H9 (cell line): ENCODE data around the gene TMEM271. TPM values are rescaled to one million over a fixed set of nuclear protein-coding genes. Genes with fewer than 3 reads are reported as not detected.

Experiments used
- DNase-seq: peaks from one replicate; pipeline ENCODE4 v3.0.0-alpha.2; 2017
- H2AFZ ChIP-seq: one replicate; pipeline ENCODE4 v1.6.1; 2013; ENCODE audit warnings: mild to moderate bottlenecking, low read length, control low read depth, moderate library complexity
- H2AK5ac ChIP-seq: 2 replicates; pipeline ENCODE4 v1.6.1; 2013; ENCODE audit warnings: low read length, control low read depth, mixed read lengths; ENCODE audit not compliant: insufficient read length
- H2BK120ac ChIP-seq: one replicate; pipeline ENCODE4 v1.6.1; 2013; ENCODE audit warnings: low read depth, mild to moderate bottlenecking, low read length, control low read depth, inconsistent platforms; ENCODE audit not compliant: poor library complexity, severe bottlenecking
- H2BK12ac ChIP-seq: 2 replicates; pipeline ENCODE4 v1.6.1; 2013; ENCODE audit warnings: low read length, control low read depth, mixed read lengths, low read depth; ENCODE audit not compliant: insufficient read length
- H2BK15ac ChIP-seq: 2 replicates; pipeline ENCODE4 v1.6.1; 2013; ENCODE audit warnings: low read depth, low read length, control low read depth
- H2BK20ac ChIP-seq: one replicate; pipeline ENCODE4 v1.6.1; 2013; ENCODE audit warnings: low read depth, mild to moderate bottlenecking, low read length, control low read depth, inconsistent platforms; ENCODE audit not compliant: poor library complexity, severe bottlenecking
- H2BK5ac ChIP-seq: 2 replicates; pipeline ENCODE4 v1.6.1; 2013; ENCODE audit warnings: low read length, control low read depth, mixed read lengths; ENCODE audit not compliant: insufficient read length
- H3K14ac ChIP-seq: 2 replicates; pipeline ENCODE4 v1.6.1; 2013; ENCODE audit warnings: low read length, control low read depth; ENCODE audit not compliant: insufficient read depth
- H3K18ac ChIP-seq: 2 replicates; pipeline ENCODE4 v1.6.1; 2013; ENCODE audit warnings: low read depth, mild to moderate bottlenecking, mixed read lengths, low read length, control low read depth; ENCODE audit not compliant: insufficient read length
- H3K23ac ChIP-seq: 2 replicates; pipeline ENCODE4 v1.6.1; 2013; ENCODE audit warnings: low read length, control low read depth, mixed read lengths, low read depth; ENCODE audit not compliant: insufficient read length
- H3K23me2 ChIP-seq: 2 replicates; pipeline ENCODE4 v1.6.1; 2013; ENCODE audit warnings: low read depth, mild to moderate bottlenecking, mixed read lengths, low read length, control low read depth; ENCODE audit not compliant: insufficient read length, poor library complexity, severe bottlenecking
- H3K27ac ChIP-seq: 2 replicates; pipeline ENCODE4 v1.5.1; 2013; ENCODE audit warnings: low read length, control low read depth, mixed read lengths, low read depth; ENCODE audit not compliant: insufficient read length
- H3K27me3 ChIP-seq: 2 replicates; pipeline ENCODE4 v1.6.1; 2013; ENCODE audit warnings: low read length, control low read depth, inconsistent platforms; ENCODE audit not compliant: insufficient read depth
- H3K4ac ChIP-seq: 2 replicates; pipeline ENCODE4 v1.6.1; 2013; ENCODE audit warnings: low read depth, mild to moderate bottlenecking, control low read depth, inconsistent platforms, low read length, moderate library complexity
- H3K4me1 ChIP-seq: 2 replicates; pipeline ENCODE4 v1.6.1; 2013; ENCODE audit warnings: low read length, control low read depth, inconsistent platforms; ENCODE audit not compliant: insufficient read depth
- H3K4me2 ChIP-seq: 2 replicates; pipeline ENCODE4 v1.6.1; 2013; ENCODE audit warnings: low read length, control low read depth, mixed read lengths; ENCODE audit not compliant: insufficient read length, insufficient read depth
- H3K56ac ChIP-seq: 2 replicates; pipeline ENCODE4 v1.6.1; 2013; ENCODE audit warnings: low read depth, mild to moderate bottlenecking, mixed read lengths, low read length, control low read depth; ENCODE audit not compliant: insufficient read length
- H3K79me1 ChIP-seq: 2 replicates; pipeline ENCODE4 v1.6.1; 2013; ENCODE audit warnings: low read depth, mild to moderate bottlenecking, moderate library complexity, low read length, control low read depth, inconsistent platforms; ENCODE audit not compliant: insufficient read depth, poor library complexity, severe bottlenecking
- H3K79me2 ChIP-seq: 2 replicates; pipeline ENCODE4 v1.6.1; 2013; ENCODE audit warnings: low read length, control low read depth, inconsistent platforms; ENCODE audit not compliant: insufficient read depth
- H3K9ac ChIP-seq: 2 replicates; pipeline ENCODE4 v1.6.1; 2013; ENCODE audit warnings: low read length, control low read depth, mixed read lengths; ENCODE audit not compliant: insufficient read length; ENCODE audit errors: extremely low read depth
- H3K9me3 ChIP-seq: one replicate; pipeline ENCODE4 v1.6.1; 2013; ENCODE audit warnings: low read depth, low read length, inconsistent platforms; ENCODE audit not compliant: control insufficient read depth
- H3T11ph ChIP-seq: one replicate; pipeline ENCODE4 v1.6.1; 2013; ENCODE audit warnings: mild to moderate bottlenecking, low read length, control low read depth, inconsistent platforms
- H4K20me1 ChIP-seq: one replicate; pipeline ENCODE4 v1.6.1; 2013; ENCODE audit not compliant: control insufficient read depth, insufficient read length, insufficient read depth
- H4K5ac ChIP-seq: 2 replicates; pipeline ENCODE4 v1.6.1; 2013; ENCODE audit warnings: low read depth, mild to moderate bottlenecking, mixed read lengths, low read length, control low read depth; ENCODE audit not compliant: insufficient read length
- H4K8ac ChIP-seq: replicated peaks from 2 replicates; pipeline ENCODE4 v1.6.1; 2013; ENCODE audit warnings: low read length, control low read depth, mixed read lengths, low read depth; ENCODE audit not compliant: insufficient read length
- H4K91ac ChIP-seq: 2 replicates; pipeline ENCODE4 v1.6.1; 2013; ENCODE audit warnings: low read depth, mild to moderate bottlenecking, moderate library complexity, mixed read lengths, low read length, control low read depth; ENCODE audit not compliant: insufficient read length
- H3K27ac Mint-ChIP-seq, 3 experiments: 2 replicates in 2 of 3; 3 replicates in 1 of 3; pipeline ENCODE4 v1.8.0; 2020 to 2021; ENCODE audit warnings: mixed read lengths in 3 of 3, mild to moderate bottlenecking in 1 of 3, moderate library complexity in 1 of 3
- H3K27me3 Mint-ChIP-seq: 2 replicates; pipeline ENCODE4 v1.8.0; 2021; ENCODE audit warnings: low read depth, mild to moderate bottlenecking, moderate library complexity, mixed read lengths
- H3K36me3 Mint-ChIP-seq, 3 experiments: 2 replicates in 2 of 3; 3 replicates in 1 of 3; pipeline ENCODE4 v1.8.0; 2020 to 2021; ENCODE audit warnings: low read depth in 3 of 3, mixed read lengths in 3 of 3; ENCODE audit not compliant: insufficient read depth in 1 of 3
- H3K4me1 Mint-ChIP-seq, 2 experiments: 2 replicates each; pipeline ENCODE4 v1.8.0; 2020; ENCODE audit warnings: mixed read lengths in 2 of 2
- H3K4me3 Mint-ChIP-seq, 2 experiments: 2 replicates in 1 of 2; 3 replicates in 1 of 2; pipeline ENCODE4 v1.8.0; 2020 to 2021; ENCODE audit warnings: mild to moderate bottlenecking in 2 of 2, mixed read lengths in 2 of 2, moderate library complexity in 1 of 2
- H3K9me3 Mint-ChIP-seq, 2 experiments: 2 replicates in 1 of 2; 3 replicates in 1 of 2; pipeline ENCODE4 v1.8.0; 2020; ENCODE audit warnings: mild to moderate bottlenecking in 2 of 2, mixed read lengths in 2 of 2, moderate library complexity in 1 of 2
- CTCF ChIP-seq: fragments of 200-600 bp; sonication (generic); conservative IDR thresholded peaks from 3 replicates; pipeline ENCODE4 v1.8.0; 2021; ENCODE audit warnings: antibody characterized with exemption, mild to moderate bottlenecking
- WGBS: extraction: QIAGEN DNeasy Blood & Tissue Kit; methylation state at CpG from one replicate; pipeline ENCODE4 v1.1.7; 2013; ENCODE audit warnings: missing lambda C conversion rate, low lambda C conversion rate, mixed read lengths; ENCODE audit not compliant: insufficient read length; ENCODE audit errors: extremely low coverage; 5-methylcytosine and 5-hydroxymethylcytosine counted together
- total RNA-seq: library from RNA; stranded (reverse); gene quantifications from 2 replicates; pipeline ENCODE4 v1.2.1, GENCODE V29; 2021

The TMEM271 gene
- total RNA-seq, 1 experiment from 2014 or later = 0.09 TPM

DNA sequence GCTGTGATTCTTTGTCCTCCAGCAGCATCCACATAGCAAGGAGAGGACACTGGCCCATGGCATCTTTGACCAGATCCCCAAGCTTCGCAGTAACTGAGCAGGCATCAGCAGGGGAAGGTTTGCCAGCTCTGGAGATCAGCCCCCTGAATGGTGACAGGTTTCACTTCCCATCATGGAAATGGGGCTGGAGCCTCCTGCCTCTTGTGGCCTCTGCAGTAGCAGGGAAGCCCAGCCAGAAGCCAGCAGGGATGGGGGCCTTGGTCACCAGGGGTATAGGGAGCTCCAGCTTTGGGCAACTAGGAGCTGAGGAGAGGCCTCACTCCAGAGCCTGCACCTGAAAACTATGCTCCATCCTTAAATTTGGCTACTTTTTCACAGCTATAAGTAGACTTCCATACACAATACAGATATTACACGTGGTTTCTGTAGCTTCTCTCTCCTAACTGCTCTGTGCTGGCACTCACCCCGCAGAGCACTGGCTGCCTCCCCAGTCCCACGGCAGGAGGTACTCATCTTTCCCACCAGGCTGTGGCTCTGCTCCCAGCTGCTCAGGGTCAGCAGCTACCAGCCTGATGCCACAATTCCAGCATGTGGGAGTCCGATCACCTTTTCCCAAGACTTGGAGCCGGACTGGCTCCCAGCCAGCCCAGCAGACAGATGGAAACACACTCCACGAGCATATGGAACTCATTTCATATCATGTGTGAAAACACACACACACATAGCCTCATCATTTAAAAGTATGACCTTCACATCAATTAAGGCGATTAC is 2.8 kb downstream of the TMEM271 start:
- no peak overlapping the region for H3K18ac ChIP-seq
- peaks cover 11 to 14% of the 10 kb centered on the region in 2 experiments for H3K4me1 Mint-ChIP-seq
- no peak overlapping the region for H2BK5ac ChIP-seq
- H3K14ac ChIP-seq = no peak overlapping the region
- H3K4ac ChIP-seq = no peak overlapping the region
- no peak overlapping the region for H3K27ac ChIP-seq
- H3K79me2 ChIP-seq = no peaks in the 10 kb centered on the region
- no CpG with 5 or more reads among the region's 8 CpGs for WGBS
- H3K27me3 Mint-ChIP-seq = peaks cover 71% of the 10 kb centered on the region
- H3T11ph ChIP-seq = no peak overlapping the region
- no peak overlapping the region for H4K8ac ChIP-seq
- peaks cover 0 to 2% (median 0%) of the 10 kb centered on the region in 3 experiments; a peak in 1 of 7 replicates for H3K36me3 Mint-ChIP-seq
- no peak for DNase-seq
- no peak overlapping the region for H3K4me2 ChIP-seq
- no peak overlapping the region for H3K9ac ChIP-seq
- H3K23me2 ChIP-seq = peaks cover 22% of the 10 kb centered on the region
- no peak overlapping the region for H2BK12ac ChIP-seq
- H3K79me1 ChIP-seq = no peaks in the 10 kb centered on the region
- no peaks in the 10 kb centered on the region for H4K20me1 ChIP-seq
- no peak overlapping the region for H2BK120ac ChIP-seq
- no peak overlapping the region for H2BK20ac ChIP-seq
- no peak overlapping the region for H3K4me3 Mint-ChIP-seq
- H2AK5ac ChIP-seq = no peak overlapping the region
- peaks cover 3 to 6% of the 10 kb centered on the region in 2 experiments; a peak in 4 of 5 replicates for H3K9me3 Mint-ChIP-seq
- no peak overlapping the region for H4K91ac ChIP-seq
- H3K9me3 ChIP-seq = no peaks in the 10 kb centered on the region
- no peak overlapping the region for H3K23ac ChIP-seq
- no peak overlapping the region for H4K5ac ChIP-seq
- H3K27me3 ChIP-seq = peaks cover 34% of the 10 kb centered on the region
- no peak overlapping the region for H2AFZ ChIP-seq
- no peak overlapping the region for H3K56ac ChIP-seq
- no peak for TF ChIP-seq CTCF
- H2BK15ac ChIP-seq = no peak overlapping the region
- 0 out of 2 replicates have a peak, but pooled peaks cover 5% of the 10 kb centered on the region for H3K4me1 ChIP-seq
- H3K27ac Mint-ChIP-seq = no peak overlapping the region
